OCI-LY1 (cell line): ENCODE data around the gene NLRP5.

Experiments
- H2AFZ ChIP-seq: fragments of 200-600 bp; sonication (generic), shearing (Covaris generic); 2 replicates; pipeline ENCODE4 v1.6.0; 2014; ENCODE audit warnings: antibody characterized with exemption, mild to moderate bottlenecking, low read length
- H3F3A ChIP-seq: fragments of 200-600 bp; sonication (generic), shearing (Covaris generic); 2 replicates; pipeline ENCODE4 v1.6.0; 2014; ENCODE audit warnings: mild to moderate bottlenecking, antibody characterized with exemption, low read length, moderate library complexity; ENCODE audit not compliant: insufficient read depth
- H3K27ac ChIP-seq: fragments of 200-600 bp; sonication (generic); 2 replicates; pipeline ENCODE4 v1.5.1; 2014; ENCODE audit warnings: low read length, mixed run types, mild to moderate bottlenecking, low read depth; ENCODE audit not compliant: poor library complexity, severe bottlenecking
- H3K27me3 ChIP-seq: fragments of 200-600 bp; sonication (generic); 2 replicates; pipeline ENCODE4 v1.6.0; 2014; ENCODE audit warnings: antibody characterized with exemption, mild to moderate bottlenecking, low read length, moderate library complexity; ENCODE audit not compliant: insufficient read depth
- H3K36me3 ChIP-seq: fragments of 200-600 bp; sonication (generic); 2 replicates; pipeline ENCODE4 v1.6.1; 2014; ENCODE audit warnings: mild to moderate bottlenecking, antibody characterized with exemption, low read length, moderate library complexity, mixed read lengths; ENCODE audit not compliant: insufficient read depth
- H3K4me1 ChIP-seq: fragments of 200-600 bp; sonication (generic); 2 replicates; pipeline ENCODE4 v1.5.1; 2014; ENCODE audit warnings: mild to moderate bottlenecking, low read length, moderate library complexity; ENCODE audit not compliant: insufficient read depth, severe bottlenecking
- H3K4me2 ChIP-seq: fragments of 200-600 bp; sonication (generic), shearing (Covaris generic); 2 replicates; pipeline ENCODE4 v1.6.1; 2014; ENCODE audit warnings: low read length
- H3K4me3 ChIP-seq: fragments of 200-600 bp; sonication (generic); 2 replicates; pipeline ENCODE4 v1.5.1; 2014; ENCODE audit warnings: low read length, low read depth, mild to moderate bottlenecking, mixed read lengths; ENCODE audit not compliant: poor library complexity, severe bottlenecking
- H3K79me2 ChIP-seq: fragments of 200-600 bp; shearing (Covaris generic); 2 replicates; pipeline ENCODE4 v1.6.1; 2016; ENCODE audit warnings: mixed run types, low read length, mixed read lengths; ENCODE audit not compliant: insufficient read depth
- H3K9ac ChIP-seq: fragments of 200-600 bp; sonication (generic), shearing (Covaris generic); 2 replicates; pipeline ENCODE4 v1.6.1; 2014; ENCODE audit warnings: mild to moderate bottlenecking, low read length, mixed read lengths
- H3K9me2 ChIP-seq: fragments of 200-600 bp; sonication (generic), shearing (Covaris generic); 2 replicates; pipeline ENCODE4 v1.6.1; 2014; ENCODE audit warnings: low read depth, mild to moderate bottlenecking, low read length, mixed read lengths
- H3K9me3 ChIP-seq: fragments of 200-600 bp; shearing (Covaris generic); 2 replicates; pipeline ENCODE4 v1.6.1; 2014; ENCODE audit warnings: low read length, mixed read lengths
- H4K20me1 ChIP-seq: fragments of 200-600 bp; sonication (generic), shearing (Covaris generic); 2 replicates; pipeline ENCODE4 v1.6.0; 2016; ENCODE audit warnings: mild to moderate bottlenecking, low read length; ENCODE audit not compliant: insufficient read depth
- EZH2 ChIP-seq: fragments of 200-600 bp; sonication (generic), shearing (Covaris generic); IDR thresholded peaks from 2 replicates; pipeline ENCODE4 v1.8.0; 2017; ENCODE audit warnings: borderline replicate concordance, mixed run types, mild to moderate bottlenecking, antibody characterized with exemption, low read length, moderate library complexity, mixed read lengths
- TF ChIP-seq, protein P1 (sequence below): fragments of 200-600 bp; sonication (generic), shearing (Covaris generic); IDR thresholded peaks from 2 replicates; pipeline ENCODE4 v1.5.1; 2017; ENCODE audit warnings: mild to moderate bottlenecking, antibody characterized with exemption, low read length, moderate library complexity, mixed read lengths

The NLRP5 gene

GRCh38 chr19:56094449-56094848 lies 107.9 kb downstream of the NLRP5 start:
- Histone ChIP-seq H3K4me1 (no peaks in the 10 kb centered on the region), H3K36me3 (peaks cover 29% of the 10 kb centered on the region), H3K4me3 (no peak overlapping the region), H3K79me2 (no peaks in the 10 kb centered on the region), H3K27ac (no peak overlapping the region), H3K9me2 (no peaks in the 10 kb centered on the region), H4K20me1 (no peaks in the 10 kb centered on the region), H2AFZ (no peak overlapping the region), H3K27me3 (no peaks in the 10 kb centered on the region), H3K4me2 (no peak overlapping the region), H3K9ac (no peak overlapping the region), H3K9me3 (no peaks in the 10 kb centered on the region), H3F3A (no peaks in the 10 kb centered on the region)
- TF ChIP-seq, protein P1, sequence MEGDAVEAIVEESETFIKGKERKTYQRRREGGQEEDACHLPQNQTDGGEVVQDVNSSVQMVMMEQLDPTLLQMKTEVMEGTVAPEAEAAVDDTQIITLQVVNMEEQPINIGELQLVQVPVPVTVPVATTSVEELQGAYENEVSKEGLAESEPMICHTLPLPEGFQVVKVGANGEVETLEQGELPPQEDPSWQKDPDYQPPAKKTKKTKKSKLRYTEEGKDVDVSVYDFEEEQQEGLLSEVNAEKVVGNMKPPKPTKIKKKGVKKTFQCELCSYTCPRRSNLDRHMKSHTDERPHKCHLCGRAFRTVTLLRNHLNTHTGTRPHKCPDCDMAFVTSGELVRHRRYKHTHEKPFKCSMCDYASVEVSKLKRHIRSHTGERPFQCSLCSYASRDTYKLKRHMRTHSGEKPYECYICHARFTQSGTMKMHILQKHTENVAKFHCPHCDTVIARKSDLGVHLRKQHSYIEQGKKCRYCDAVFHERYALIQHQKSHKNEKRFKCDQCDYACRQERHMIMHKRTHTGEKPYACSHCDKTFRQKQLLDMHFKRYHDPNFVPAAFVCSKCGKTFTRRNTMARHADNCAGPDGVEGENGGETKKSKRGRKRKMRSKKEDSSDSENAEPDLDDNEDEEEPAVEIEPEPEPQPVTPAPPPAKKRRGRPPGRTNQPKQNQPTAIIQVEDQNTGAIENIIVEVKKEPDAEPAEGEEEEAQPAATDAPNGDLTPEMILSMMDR, result no peak
- no peak for TF ChIP-seq EZH2

GRCh38 chr19:56096665-56097064 lies 110.1 kb downstream of the NLRP5 start:
- H3F3A ChIP-seq, result no peaks in the 10 kb centered on the region
- no peak overlapping the region for H2AFZ ChIP-seq
- TF ChIP-seq EZH2, result no peak
- TF ChIP-seq, protein P1, result no peak
- H4K20me1 ChIP-seq, result no peaks in the 10 kb centered on the region
- no peaks in the 10 kb centered on the region for H3K79me2 ChIP-seq
- no peak overlapping the region for H3K9ac ChIP-seq
- H3K36me3 ChIP-seq, result peaks cover 36% of the 10 kb centered on the region
- no peaks in the 10 kb centered on the region for H3K9me2 ChIP-seq
- H3K27me3 ChIP-seq, result no peaks in the 10 kb centered on the region
- H3K4me1 ChIP-seq, result no peaks in the 10 kb centered on the region
- no peak overlapping the region for H3K27ac ChIP-seq
- H3K9me3 ChIP-seq, result no peaks in the 10 kb centered on the region
- H3K4me2 ChIP-seq, result no peak overlapping the region
- H3K4me3 ChIP-seq, result no peak overlapping the region

DNA sequence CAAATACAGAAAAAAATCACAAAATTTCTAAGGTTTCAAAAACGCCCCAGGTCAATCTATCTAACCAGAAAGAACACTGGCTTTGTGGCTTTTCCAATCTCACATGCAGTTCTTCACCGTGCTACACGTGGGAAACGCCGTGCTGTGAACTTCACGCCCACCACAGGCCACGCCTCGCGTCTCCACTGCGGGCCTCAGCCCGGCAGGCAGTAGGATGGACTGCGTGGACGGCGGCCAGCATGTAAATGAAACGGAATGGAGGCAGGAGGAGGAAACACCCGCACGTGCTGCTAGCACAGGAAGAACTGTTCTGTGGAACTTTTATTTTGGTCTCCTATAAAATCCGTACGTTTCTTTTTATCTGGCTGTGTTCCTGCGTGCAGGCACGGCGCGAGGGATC lies 110.7 kb downstream of the NLRP5 start:
- Histone ChIP-seq H3K9ac (no peak overlapping the region), H2AFZ (no peak overlapping the region), H3K9me3 (no peaks in the 10 kb centered on the region), H3K4me3 (no peak overlapping the region), H3K36me3 (peaks cover 42% of the 10 kb centered on the region), H3K4me1 (no peaks in the 10 kb centered on the region), H4K20me1 (no peaks in the 10 kb centered on the region), H3F3A (no peaks in the 10 kb centered on the region), H3K79me2 (no peaks in the 10 kb centered on the region), H3K4me2 (no peak overlapping the region), H3K27me3 (no peaks in the 10 kb centered on the region), H3K9me2 (no peaks in the 10 kb centered on the region), H3K27ac (no peak overlapping the region)
- TF ChIP-seq, protein P1, result no peak
- TF ChIP-seq EZH2, result no peak
